ENCODE results near the gene CSRNP3.

DNA sequence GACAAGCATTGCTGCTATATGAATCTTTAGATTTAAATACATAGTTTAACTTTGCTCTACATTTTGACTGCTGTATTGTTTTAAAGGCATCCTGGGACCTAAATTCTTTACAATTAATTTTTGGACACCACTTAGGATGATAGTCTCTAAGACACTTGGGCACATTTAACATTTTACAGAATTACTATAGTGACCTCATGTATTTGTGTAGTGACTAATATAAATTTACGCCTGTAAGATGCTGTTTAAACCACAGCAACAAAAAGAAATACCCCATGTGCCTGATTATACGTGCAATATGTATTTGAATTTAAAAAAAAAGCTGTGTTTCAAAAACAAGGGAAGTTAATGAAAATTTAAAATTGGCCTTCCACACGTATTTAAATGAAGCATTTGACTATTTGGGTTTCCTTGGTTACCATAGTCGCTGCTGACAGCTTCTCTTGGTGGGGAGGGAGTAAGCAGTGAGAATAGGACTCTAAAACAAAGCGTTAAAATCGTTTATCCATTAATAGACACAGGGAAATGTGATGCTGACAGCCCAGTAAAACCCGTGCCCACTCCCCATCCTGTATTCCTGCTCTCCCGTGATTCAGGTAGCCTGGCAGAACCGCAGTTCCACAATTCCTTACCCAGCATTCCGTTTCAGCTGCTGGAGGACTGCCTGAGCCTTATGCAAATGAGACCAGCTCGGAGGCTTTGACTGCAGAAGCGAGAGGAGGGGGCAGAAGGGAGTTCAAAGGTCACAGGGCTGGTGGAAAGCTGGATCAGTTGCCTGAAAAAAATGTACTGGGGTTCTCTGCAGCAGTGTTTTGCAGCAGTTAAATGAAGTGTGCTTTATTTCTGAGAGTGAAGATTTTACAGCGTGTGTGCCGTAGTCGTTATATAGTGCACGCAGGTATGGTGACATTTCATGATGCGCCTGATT is 104.3 kb downstream of the CSRNP3 start:
- TF ChIP-seq POLR2A (IDR thresholded peaks at IDR 0.05; ENCODE audit: low read length) (no peak), GATA1 (IDR thresholded peaks at IDR 0.05; ENCODE audit: low read depth, low read length) (no peak)

Measured in erythroblast (primary cell).